Heart left ventricle (tissue), 13 donors: ENCODE measurements around the gene FOXN1.

Experiments
- POLR2A ChIP-seq, 2 donors: fragments of 450-650 bp; IDR thresholded peaks; one replicate each; pipeline ENCODE4 v1.6.1; 2017; ENCODE audit warnings: antibody characterized with exemption in 2 of 2, mild to moderate bottlenecking in 2 of 2, moderate library complexity in 2 of 2
- TF ChIP-seq, protein P1 (sequence below), 12 donors: fragments of 200-600 bp; sonication (generic) in 4 of 12; IDR thresholded peaks; one replicate each; pipeline versions ENCODE4 v1.5.0 to v1.8.0; 2018 to 2022; ENCODE audit warnings: antibody characterized with exemption in 12 of 12, mild to moderate bottlenecking in 5 of 12
- donor health status: ischemic (EF 13 %, LVEDD 7.1; RV severe dilation, severe dysfunction).
- donor health status: DM: no; HTN: yes; CAD: no.
- donor health status: DM: no; HTN: no; CAD: no.
- donor health status: ischemic (EF 25% LVEDD 6.9; RV normal size, moderate dysfunction).
- donor health status: ischemic (EF 25% LVEDD 5.7; RV mildly dilated, moderate dysfunction).
- donor health status: ischemic (EF 35%, LVEDD 5.7; RV mildly dilated, moderate dysfunction).
- donor health status: nonischemic (EF 11% LVEDD 7.7; RV severe dilation, severe dysfunction).
- donor health status: DM: yes; HTN: yes; CAD: no.
- donor health status: PGD.
- donor health status: ischemic (EF 29% LVEDD 5.4; RV normal size, mild dysfunction).
- donor health status: nonischemic (EF 23%, LVEDD 6.1; RV moderate dilation, normal function).

DNA sequence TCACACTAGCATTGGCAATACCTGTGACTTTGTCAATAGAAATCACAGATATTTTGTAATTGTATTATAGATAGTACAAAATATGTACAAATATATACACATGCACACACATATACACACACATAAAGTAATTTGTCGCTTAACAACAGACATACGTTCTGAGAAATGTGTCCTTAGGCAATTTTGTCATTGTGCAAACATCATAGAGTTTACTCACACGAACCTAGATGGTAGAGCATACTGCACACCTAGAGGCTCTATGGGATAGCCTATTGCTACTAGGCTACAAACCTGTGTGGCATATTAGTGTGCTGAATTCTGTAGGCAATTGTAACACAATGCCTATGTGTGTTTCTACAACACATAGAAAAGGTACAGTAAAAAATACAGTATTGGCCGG lies 35.3 kb downstream of the FOXN1 start:
- TF ChIP-seq, protein P1, sequence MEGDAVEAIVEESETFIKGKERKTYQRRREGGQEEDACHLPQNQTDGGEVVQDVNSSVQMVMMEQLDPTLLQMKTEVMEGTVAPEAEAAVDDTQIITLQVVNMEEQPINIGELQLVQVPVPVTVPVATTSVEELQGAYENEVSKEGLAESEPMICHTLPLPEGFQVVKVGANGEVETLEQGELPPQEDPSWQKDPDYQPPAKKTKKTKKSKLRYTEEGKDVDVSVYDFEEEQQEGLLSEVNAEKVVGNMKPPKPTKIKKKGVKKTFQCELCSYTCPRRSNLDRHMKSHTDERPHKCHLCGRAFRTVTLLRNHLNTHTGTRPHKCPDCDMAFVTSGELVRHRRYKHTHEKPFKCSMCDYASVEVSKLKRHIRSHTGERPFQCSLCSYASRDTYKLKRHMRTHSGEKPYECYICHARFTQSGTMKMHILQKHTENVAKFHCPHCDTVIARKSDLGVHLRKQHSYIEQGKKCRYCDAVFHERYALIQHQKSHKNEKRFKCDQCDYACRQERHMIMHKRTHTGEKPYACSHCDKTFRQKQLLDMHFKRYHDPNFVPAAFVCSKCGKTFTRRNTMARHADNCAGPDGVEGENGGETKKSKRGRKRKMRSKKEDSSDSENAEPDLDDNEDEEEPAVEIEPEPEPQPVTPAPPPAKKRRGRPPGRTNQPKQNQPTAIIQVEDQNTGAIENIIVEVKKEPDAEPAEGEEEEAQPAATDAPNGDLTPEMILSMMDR (IDR thresholded peaks at IDR 0.05) = no peak
- TF ChIP-seq POLR2A (IDR thresholded peaks at IDR 0.05) = no peak
